K562 (cell line): ENCODE results near the gene FGG.

ENCODE experiments used
- HEY1 ChIP-seq: fragments of 250-450 bp; sonication (Bioruptor Pico); IDR thresholded peaks from 2 replicates; pipeline ENCODE4 v1.5.0; 2020; ENCODE audit warnings: mild to moderate bottlenecking, moderate library complexity, borderline replicate concordance
- JUNB ChIP-seq: fragments of 450-650 bp; formaldehyde crosslinking; conservative IDR thresholded peaks from 2 replicates; pipeline ENCODE4 v1.4.0; 2020; ENCODE audit warnings: mild to moderate bottlenecking
- MEIS2 ChIP-seq: fragments of 450-650 bp; IDR thresholded peaks from 2 replicates; pipeline ENCODE4 v1.6.1; 2014; ENCODE audit warnings: mild to moderate bottlenecking; ENCODE audit not compliant: partially characterized antibody
- YY1 ChIP-seq, 3 experiments: IDR thresholded peaks; 2 replicates each; pipeline ENCODE4 v1.6.1; 2011; ENCODE audit warnings: low read length in 2 of 3, mild to moderate bottlenecking in 2 of 3, moderate library complexity in 2 of 3, borderline replicate concordance in 1 of 3, control low read depth in 1 of 3, low read depth in 1 of 3; ENCODE audit not compliant: insufficient read depth in 3 of 3, insufficient replicate concordance in 2 of 3, control insufficient read depth in 1 of 3, insufficient read length in 1 of 3; ENCODE audit errors: extremely low read depth in 1 of 3

- no peak for TF ChIP-seq JUNB
- TF ChIP-seq HEY1 (CRISPR knock-in tag) = no peak
- TF ChIP-seq YY1 (IDR thresholded peaks at IDR 0.05; ENCODE audit: borderline replicate concordance in 1 of 3, control insufficient read depth in 1 of 3, extremely low read depth in 1 of 3, insufficient read depth in 3 of 3, insufficient read length in 1 of 3, insufficient replicate concordance in 2 of 3, low read depth in 1 of 3, low read length in 2 of 3) = no peak
- no peak for TF ChIP-seq MEIS2
These were observed 2.9 kb downstream of the FGG start for GRCh38 chr4:154609532-154609931.
